K562 (cell line): Measurements from ENCODE around the gene RXRA. TPM values are rescaled to one million over a fixed set of nuclear protein-coding genes. Genes with fewer than 3 reads are reported as not detected.

Experiments
- ATAC-seq: fragments of 200-7000 bp; cut with Tn5 transposase; 3 replicates; pipeline ENCODE4 v1.9.1; 2020; ENCODE audit warnings: moderate library complexity
- BruUV-seq: library from RNA; stranded (reverse); fragments of 400-500 nt; replicated peaks from 2 replicates; lab custom pipeline; 2021; lab: Mats Ljungman, UMichigan
- CTCF ChIA-PET: fragments of 300-600 bp; formaldehyde crosslinking; extraction: SDS; loops from one replicate; lab custom pipeline; 2021; ENCODE audit warnings: low intra/inter-chr PET ratio; lab: Yijun Ruan, JAX
- POLR2A ChIA-PET: fragments of 300-600, 350-650 bp; sonication (Branson Sonifier 250); formaldehyde crosslinking; extraction: SDS; loops from one replicate; lab custom pipeline; 2021; ENCODE audit warnings: antibody characterized with exemption, inconsistent platforms; lab: Yijun Ruan, JAX
- DNase-seq, 4 experiments: peaks; one replicate each; pipeline versions ENCODE4 v3.0.0 to v3.0.0-alpha.2; 2011 to 2018; ENCODE audit warnings: low spot score in 3 of 4, mixed read lengths in 3 of 4; ENCODE audit errors: extremely low read depth in 1 of 4
- FAIRE-seq: peaks from 2 replicates; lab custom pipeline; 2011; peaks lifted over from hg19 to GRCh38; lab: Jason Lieb, UNC
- H2AFZ ChIP-seq: 2 replicates; pipeline ENCODE4 v1.6.0; 2011; ENCODE audit warnings: low read depth, low read length, control low read depth, inconsistent platforms
- H3K27ac ChIP-seq: fragments of 200-600 bp; 3 replicates; pipeline ENCODE4 v1.8.0; 2011; ENCODE audit warnings: low read depth, mild to moderate bottlenecking, control low read depth, inconsistent platforms, low read length, moderate library complexity, mixed read lengths; ENCODE audit errors: extremely low read depth
- H3K27me3 ChIP-seq, 2 experiments: fragments of 300-600 bp in 1 of 2; 2 replicates in 1 of 2; 3 replicates in 1 of 2; pipeline versions ENCODE4 v1.6.0 to v1.8.0; 2011; ENCODE audit warnings: inconsistent platforms in 2 of 2, low read length in 2 of 2, mild to moderate bottlenecking in 1 of 2, mixed read lengths in 1 of 2, moderate library complexity in 1 of 2; ENCODE audit not compliant: control insufficient read depth in 2 of 2, insufficient read depth in 2 of 2
- H3K36me3 ChIP-seq: fragments of 300-600 bp; 3 replicates; pipeline ENCODE4 v1.8.0; 2011; ENCODE audit warnings: mild to moderate bottlenecking, low read length, inconsistent platforms; ENCODE audit not compliant: control insufficient read depth, insufficient read depth
- H3K4me1 ChIP-seq, 2 experiments: fragments of 200-600 bp in 1 of 2; replicated peaks in 1 of 2; 2 replicates in 1 of 2; 3 replicates in 1 of 2; pipeline versions ENCODE4 v1.5.1 to v1.8.0; 2011; ENCODE audit warnings: inconsistent platforms in 2 of 2, low read length in 2 of 2, mild to moderate bottlenecking in 1 of 2, mixed read lengths in 1 of 2, moderate library complexity in 1 of 2; ENCODE audit not compliant: control insufficient read depth in 2 of 2, insufficient read depth in 2 of 2
- H3K4me2 ChIP-seq: 2 replicates; pipeline ENCODE4 v1.6.1; 2011; ENCODE audit warnings: low read length, control low read depth, inconsistent platforms, mixed read lengths; ENCODE audit not compliant: insufficient read depth
- H3K4me3 ChIP-seq: fragments of 200-600 bp; sonication (generic), shearing (Covaris generic); 2 replicates; pipeline ENCODE4 v1.5.1; 2016; ENCODE audit warnings: control low read depth, inconsistent platforms
- H3K79me2 ChIP-seq: fragments of 200-600 bp; 3 replicates; pipeline ENCODE4 v1.8.0; 2011; ENCODE audit warnings: low read length, inconsistent platforms; ENCODE audit not compliant: control insufficient read depth, insufficient read depth
- H3K9ac ChIP-seq, 2 experiments: 2 replicates each; pipeline versions ENCODE4 v1.6.0 to v1.6.1; 2011; ENCODE audit warnings: low read depth in 2 of 2, low read length in 2 of 2, control low read depth in 1 of 2, inconsistent platforms in 1 of 2, mild to moderate bottlenecking in 1 of 2, mixed read lengths in 1 of 2; ENCODE audit not compliant: insufficient read depth in 1 of 2
- H3K9me1 ChIP-seq: one replicate; pipeline ENCODE4 v1.6.0; 2011; ENCODE audit warnings: inconsistent platforms, mild to moderate bottlenecking, low read length, moderate library complexity; ENCODE audit not compliant: control insufficient read depth, insufficient read depth
- H3K9me3 ChIP-seq: replicated peaks from 2 replicates; pipeline ENCODE4 v1.5.1; 2011; ENCODE audit warnings: low read depth, low read length, inconsistent platforms; ENCODE audit not compliant: control insufficient read depth, insufficient read depth
- H4K20me1 ChIP-seq: replicated peaks from 2 replicates; pipeline ENCODE4 v1.6.1; 2011; ENCODE audit warnings: low read length, inconsistent platforms, mixed read lengths; ENCODE audit not compliant: control insufficient read depth, insufficient read depth
- CHD4 ChIP-seq: fragments of 200-600 bp; sonication (generic); IDR thresholded peaks from 3 replicates; pipeline ENCODE4 v1.6.1; 2012; ENCODE audit warnings: low read depth, mild to moderate bottlenecking, mixed read lengths, low read length, inconsistent platforms; ENCODE audit not compliant: insufficient read depth, insufficient replicate concordance, poor library complexity, severe bottlenecking
- CREB1 ChIP-seq, 2 experiments: sonication (generic) in 1 of 2; formaldehyde crosslinking in 1 of 2; IDR thresholded peaks; 2 replicates each; pipeline versions ENCODE4 v1.6.1 to v1.8.0; 2012 to 2022; ENCODE audit warnings: inconsistent platforms in 1 of 2, mild to moderate bottlenecking in 1 of 2, missing genetic modification reagents in 1 of 2, moderate library complexity in 1 of 2
- SIX5 ChIP-seq, 2 experiments: IDR thresholded peaks; 2 replicates each; pipeline ENCODE4 v1.6.1; 2011; ENCODE audit warnings: low read length in 2 of 2, borderline replicate concordance in 1 of 2, low read depth in 1 of 2, mild to moderate bottlenecking in 1 of 2, moderate library complexity in 1 of 2; ENCODE audit not compliant: insufficient read depth in 1 of 2
- WGBS: fragments of 100-300 bp; shearing (Covaris generic); methylation state at CpG from one replicate; pipeline ENCODE4 v1.1.6; 2016; ENCODE audit warnings: low coverage, mixed read lengths; ENCODE audit not compliant: insufficient coverage; ENCODE audit errors: missing lambda C conversion rate; 5-methylcytosine and 5-hydroxymethylcytosine counted together
- in situ Hi-C: fragments of 300-500 bp; cut with MboI; formaldehyde crosslinking; loops from 4 replicates; pipeline ENCODE4 v1.15.0; 2018; ENCODE audit warnings: inconsistent platforms, mixed read lengths
- intact Hi-C: fragments of 100-400 bp; cut with micrococcal nuclease; formaldehyde crosslinking; loops from 2 replicates; pipeline ENCODE4 v1.14.2; 2022
- polyA plus RNA-seq, 8 experiments: library from polyadenylated mRNA; depleted of rRNA in 4 of 8; stranded (reverse) in 5 of 8; unstranded in 3 of 8; fragments of >200 nt; fragmentation: Nextera tagmentation in 2 of 8; fragmentation: Illumina TruSeq in 1 of 8; extraction: Ambion mirVana in 2 of 8; extraction: Trizol in 1 of 8; gene quantifications; 2 replicates each; pipeline versions ENCODE4 v1.2.1 to v1.2.3, GENCODE V29; 2011 to 2014; ENCODE audit warnings: inconsistent platforms in 1 of 8, missing spikeins in 1 of 8
- total RNA-seq, 7 experiments: library from RNA; depleted of rRNA in 6 of 7; stranded (reverse); fragments of >200 nt in 6 of 7; fragmentation: Illumina TruSeq in 2 of 7; extraction: Trizol in 2 of 7; gene quantifications; 2 replicates each; pipeline versions ENCODE4 v1.2.1 to v1.2.3, GENCODE V29; 2011 to 2021; ENCODE audit warnings: low replicate concordance in 1 of 7

RXRA gene
- total and polyA plus RNA-seq, 9 of the 15 experiments (the other 6 are each of a cell fraction or from before 2014, with no cell fraction given), result 0.35 to 23.6 (median 4.6) TPM

GRCh38 chr9:134293611-134294152 is 32.6 kb upstream of the RXRA start:
- FAIRE-seq (no peak), DNase-seq (no peak), ATAC-seq (no peak)
- 2% methylated on average over 22 of the region's 24 CpGs for WGBS
- BruUV-seq, result no TSS peak
- intact Hi-C loops, result no loop called here
- Histone ChIP-seq H3K4me3 (no peak overlapping the region), H3K4me2 (no peak overlapping the region), H3K9me1 (no peaks in the 10 kb centered on the region), H3K36me3 (no peaks in the 10 kb centered on the region), H4K20me1 (peaks cover 41% of the 10 kb centered on the region), H3K27me3 (peaks cover 46 to 95% of the 10 kb centered on the region in 2 experiments), H3K79me2 (no peaks in the 10 kb centered on the region), H3K27ac (no peak overlapping the region), H3K9me3 (no peaks in the 10 kb centered on the region), H3K9ac (no peak overlapping the region), H3K4me1 (peaks cover 0 to 15% of the 10 kb centered on the region in 2 experiments; a peak in 1 of 5 replicates), H2AFZ (no peak overlapping the region)
- POLR2A ChIA-PET, result interaction anchor here (0.5 to 1.0 kb wide), 5 partner anchors 11 to 119 kb away, joined by 3 to 4 read pairs (median 3); no protein-coding TSS in a partner anchor
- CTCF ChIA-PET, result no interaction called here
- in situ Hi-C loops, result no loop called here
- TF ChIP-seq CREB1 (IDR thresholded peaks at IDR 0.05), result no peak
- TF ChIP-seq CREB1 (CRISPR knock-in tag; IDR thresholded peaks at IDR 0.05), result no peak
- TF ChIP-seq CHD4, result no peak
- TF ChIP-seq SIX5 (IDR thresholded peaks at IDR 0.05; ENCODE audit: borderline replicate concordance in 1 of 2, insufficient read depth in 1 of 2, low read depth in 1 of 2, low read length in 2 of 2), result no peak
